ENCODE data around the gene KIF26B.
A peak's percentile ranks its signal among the peaks of the same experiment; 100 is the strongest.

Gene KIF26B

GRCh38 chr1:245363461-245364200, 208.8 kb downstream of the KIF26B start:
- no peak for DNase-seq

GRCh38 chr1:245365095-245366020, 210.6 kb downstream of the KIF26B start:
- peak; percentile 60 for DNase-seq

- DNase-seq = no peak
These were observed 212.1 kb downstream of the KIF26B start for GRCh38 chr1:245366886-245367285.

DNA sequence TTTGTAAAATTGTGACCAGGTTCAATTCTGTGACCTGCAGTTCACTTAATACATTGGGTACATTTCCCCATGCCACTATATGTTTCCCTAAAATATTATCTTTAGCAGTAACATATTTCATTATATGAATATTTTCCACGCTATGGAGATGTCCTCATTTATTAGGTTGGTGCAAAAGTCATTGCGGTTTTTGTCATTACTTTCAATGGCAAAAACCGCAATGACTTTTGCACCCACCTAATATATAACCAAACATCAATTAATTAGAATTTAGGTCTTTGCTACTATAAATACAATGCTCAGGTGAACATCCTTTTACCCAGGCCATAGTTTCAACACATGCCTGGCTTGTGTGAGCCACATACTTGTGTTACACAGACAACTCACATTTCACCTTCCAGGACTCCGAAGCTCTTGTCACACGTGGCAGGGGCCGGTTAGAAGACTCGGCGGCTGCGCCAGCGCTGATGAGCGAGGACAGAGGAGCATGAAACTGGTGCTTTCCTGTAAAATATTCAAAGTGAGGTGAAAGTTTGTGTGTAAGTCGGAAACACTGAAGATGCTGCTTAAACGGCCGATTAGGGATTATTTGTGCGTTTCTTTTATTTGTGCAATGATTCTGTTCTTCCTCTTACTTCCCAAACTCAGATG, 215.5 kb downstream of the KIF26B start:
- no peak for DNase-seq

GRCh38 chr1:245370905-245371581, 216.3 kb downstream of the KIF26B start:
- DNase-seq = peak; percentile 47

GRCh38 chr1:245373131-245373530, 218.3 kb downstream of the KIF26B start:
- no peak for DNase-seq

GRCh38 chr1:245375789-245376460, 221.1 kb downstream of the KIF26B start:
- DNase-seq = no peak

DNA sequence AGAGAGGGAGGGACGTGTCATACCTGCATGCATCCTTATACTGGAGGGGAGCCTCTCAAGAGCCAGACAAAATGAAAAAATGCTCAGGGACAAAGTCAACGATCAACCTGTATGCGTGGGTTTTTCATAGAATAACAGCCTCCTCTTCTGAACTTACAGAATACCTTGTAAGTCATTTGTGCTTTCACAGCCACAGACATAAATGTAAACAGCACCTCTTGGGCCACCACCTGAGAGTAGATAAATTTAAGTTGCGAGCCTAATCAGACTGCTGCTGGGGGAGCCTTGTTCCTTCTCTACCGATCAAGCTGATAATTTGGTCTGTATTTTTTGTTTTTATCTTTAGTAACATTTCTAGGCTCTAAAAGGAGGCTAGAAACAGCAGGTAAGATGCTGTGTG, 223.1 kb downstream of the KIF26B start:
- no peak for DNase-seq

DNA sequence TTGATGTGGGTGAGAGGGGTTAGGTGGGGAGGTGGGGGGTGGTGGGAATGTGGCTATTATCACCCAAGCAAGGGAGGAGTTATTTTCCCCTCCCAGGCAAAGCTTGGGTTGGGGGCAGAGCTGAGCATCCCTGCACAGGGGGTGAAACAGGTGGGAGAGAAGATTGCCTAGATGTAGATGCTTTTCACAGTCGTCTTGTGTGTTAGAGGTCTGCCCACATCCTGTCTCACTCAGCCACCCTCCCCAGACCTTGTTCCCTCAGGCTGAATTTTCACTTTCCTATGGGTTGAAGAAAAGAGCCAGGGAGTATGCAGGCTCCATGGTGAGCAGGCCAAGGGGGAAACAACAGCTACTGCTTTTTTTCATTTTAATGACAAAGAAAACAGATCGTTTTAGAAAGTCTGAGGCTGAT, 223.5 kb downstream of the KIF26B start:
- no peak for DNase-seq

GRCh38 chr1:245378745-245379144, 224.0 kb downstream of the KIF26B start:
- no peak for DNase-seq

- no peak for DNase-seq
These were observed 226.2 kb downstream of the KIF26B start for GRCh38 chr1:245380790-245381535.

GRCh38 chr1:245382981-245383380, 228.2 kb downstream of the KIF26B start:
- no peak for DNase-seq

- no peak for DNase-seq
These were observed 228.9 kb downstream of the KIF26B start for GRCh38 chr1:245383396-245384330.

- DNase-seq = no peak
These were observed 231.6 kb downstream of the KIF26B start for GRCh38 chr1:245386297-245386971.

DNA sequence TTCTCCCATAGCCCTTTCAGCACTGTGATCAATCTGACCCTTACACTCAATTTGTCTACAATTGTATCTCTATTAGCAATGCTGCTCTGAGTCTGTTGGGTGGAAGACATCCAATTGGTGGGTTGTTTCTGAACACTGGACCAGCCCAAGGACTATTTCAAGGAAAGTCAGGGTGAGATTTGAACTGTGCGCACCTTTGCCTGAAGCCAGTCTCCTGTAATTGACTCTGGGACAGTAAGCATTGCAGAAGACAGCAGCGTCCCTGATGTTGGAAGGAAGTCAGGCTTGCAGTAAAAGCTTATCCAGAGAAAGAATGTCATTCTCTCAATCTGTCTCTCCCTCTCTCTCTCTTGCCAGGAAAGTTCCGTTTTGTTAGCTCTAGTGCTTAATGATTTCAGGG, 233.9 kb downstream of the KIF26B start:
- DNase-seq = no peak

DNA sequence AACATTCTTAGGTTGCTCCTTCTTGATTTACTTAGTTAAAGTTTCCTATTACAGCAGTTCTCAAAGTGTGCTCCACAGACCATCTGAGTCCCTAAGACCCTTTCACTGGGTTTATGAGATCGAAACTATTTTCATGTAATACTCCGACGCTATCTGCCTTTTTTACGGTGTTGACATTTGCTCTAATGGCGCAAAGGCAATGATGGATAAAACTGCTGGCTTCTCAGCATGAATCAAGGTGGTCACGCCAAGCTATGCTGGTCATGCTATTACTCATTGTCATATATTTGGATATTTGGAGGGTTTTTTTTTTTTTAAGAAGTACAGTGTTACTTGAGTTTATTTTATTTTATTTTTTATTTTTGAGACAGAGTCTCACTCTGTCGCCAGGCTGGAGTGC, 235.1 kb downstream of the KIF26B start:
- no peak for DNase-seq

DNA sequence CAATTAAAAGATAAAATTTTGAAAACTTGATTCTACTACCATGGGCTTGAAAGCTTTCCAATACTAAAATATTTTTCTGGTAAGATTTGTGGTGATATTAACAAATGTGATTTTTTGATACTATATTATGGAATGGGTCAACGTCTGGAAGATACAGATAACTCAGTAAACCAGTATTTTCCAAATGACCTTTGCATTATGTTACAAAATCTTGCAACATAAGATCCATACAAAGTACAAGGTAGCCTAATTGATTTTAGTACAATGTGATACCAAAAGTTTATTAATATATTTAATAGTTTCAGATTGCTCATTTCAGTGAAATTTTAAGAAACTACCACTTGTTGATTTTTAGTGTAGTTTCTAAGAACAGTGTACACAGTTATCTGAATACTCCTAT, 236.2 kb downstream of the KIF26B start:
- DNase-seq = no peak

DNA sequence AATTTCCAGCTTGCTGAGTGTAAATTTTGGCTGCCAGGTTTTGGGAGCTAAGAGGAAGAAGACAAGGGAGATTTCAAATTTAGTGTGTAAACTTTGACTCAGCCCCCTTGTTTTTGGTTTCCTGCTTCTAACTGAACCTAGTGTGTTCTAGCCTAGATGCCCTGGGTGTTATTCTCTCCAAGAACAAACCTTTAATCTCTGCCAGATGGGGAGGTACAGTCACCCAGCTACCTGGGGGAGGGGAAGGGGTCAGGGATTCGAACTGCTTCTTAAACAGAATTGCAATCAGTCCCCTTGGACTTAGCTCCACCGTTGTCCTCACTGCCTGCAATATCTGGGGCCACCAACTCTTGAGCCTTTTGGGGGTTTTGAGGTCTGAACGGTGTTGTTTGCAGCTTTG, 238.9 kb downstream of the KIF26B start:
- no peak for DNase-seq

DNA sequence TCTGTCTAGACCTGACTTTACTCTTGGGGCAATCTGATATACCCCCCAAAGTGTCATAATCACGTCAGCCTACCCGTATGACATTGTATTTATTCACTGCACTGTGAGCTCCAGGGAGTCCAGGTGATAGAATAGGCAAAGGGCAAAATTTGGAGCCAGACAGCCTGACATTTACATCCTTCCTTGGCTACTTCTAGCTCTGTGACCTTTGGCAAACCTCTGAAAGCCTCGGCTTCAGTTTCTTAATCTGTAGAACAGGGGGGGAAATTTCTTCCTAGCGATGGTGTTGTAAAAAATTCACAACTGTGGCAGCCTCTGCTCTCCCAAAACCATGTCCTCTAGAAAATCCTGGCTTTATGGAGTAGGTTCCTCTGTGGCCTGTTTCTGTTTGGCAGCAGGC, 240.9 kb downstream of the KIF26B start:
- DNase-seq = no peak

- DNase-seq = no peak
These were observed 241.8 kb downstream of the KIF26B start for GRCh38 chr1:245396615-245397014.

All from NCI-H510A treated with DMSO at 0.1 percent for 48 hours (cell line).